GM19099 (cell line): ENCODE measurements around the gene UCHL5.

Source experiments
- POLR2A ChIP-seq: IDR thresholded peaks from 3 replicates; pipeline ENCODE4 v1.6.1; 2011; ENCODE audit warnings: low read depth; ENCODE audit not compliant: insufficient read length; ENCODE audit errors: extremely low read depth

UCHL5 gene

GRCh38 chr1:193070386-193070753 is 11.2 kb upstream of the UCHL5 start:
- TF ChIP-seq POLR2A = no peak

- TF ChIP-seq POLR2A = no peak
Measured at GRCh38 chr1:193069748-193070385, 10.7 kb upstream of the UCHL5 start.

DNA sequence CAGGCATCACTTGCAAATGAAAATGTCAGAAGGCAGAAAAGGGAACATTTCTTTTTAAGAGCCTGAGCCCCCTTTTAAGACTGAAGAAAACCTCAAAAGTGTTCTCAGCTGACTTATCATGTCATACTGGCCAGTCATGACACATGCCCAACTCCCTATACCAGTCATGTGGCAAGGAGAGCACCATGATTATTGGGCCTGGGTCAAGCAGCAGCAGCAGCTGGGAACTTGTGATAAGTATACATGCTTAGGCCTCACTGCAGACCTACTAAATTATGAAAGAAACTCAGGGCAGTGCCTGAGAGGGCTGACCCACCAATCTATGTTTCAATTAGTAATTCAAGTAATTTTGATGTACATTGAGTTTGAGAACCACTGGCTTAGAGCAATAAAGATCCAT is 8.9 kb upstream of the UCHL5 start:
- TF ChIP-seq POLR2A = no peak

DNA sequence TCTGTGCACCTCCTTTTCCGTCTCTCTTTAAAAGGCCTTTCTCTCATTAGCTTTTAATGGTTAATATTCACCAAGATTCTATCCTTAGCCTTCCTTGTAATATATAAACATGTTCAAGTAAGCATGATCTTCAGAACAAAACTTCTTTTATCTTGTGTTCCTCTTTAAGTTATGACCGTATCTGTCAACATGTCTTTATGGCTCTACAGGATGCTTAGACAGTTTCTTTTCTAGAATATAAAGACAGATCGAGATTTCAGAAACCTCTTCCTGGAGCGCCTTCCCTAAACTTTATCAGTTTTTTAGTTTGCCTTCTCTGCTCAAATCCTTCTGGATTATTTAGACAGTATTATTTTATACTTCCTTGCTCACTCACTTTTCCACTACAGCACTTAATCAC is 7.4 kb upstream of the UCHL5 start:
- no peak for TF ChIP-seq POLR2A

- no peak for TF ChIP-seq POLR2A
Measured at GRCh38 chr1:193065954-193066353, 6.8 kb upstream of the UCHL5 start.

DNA sequence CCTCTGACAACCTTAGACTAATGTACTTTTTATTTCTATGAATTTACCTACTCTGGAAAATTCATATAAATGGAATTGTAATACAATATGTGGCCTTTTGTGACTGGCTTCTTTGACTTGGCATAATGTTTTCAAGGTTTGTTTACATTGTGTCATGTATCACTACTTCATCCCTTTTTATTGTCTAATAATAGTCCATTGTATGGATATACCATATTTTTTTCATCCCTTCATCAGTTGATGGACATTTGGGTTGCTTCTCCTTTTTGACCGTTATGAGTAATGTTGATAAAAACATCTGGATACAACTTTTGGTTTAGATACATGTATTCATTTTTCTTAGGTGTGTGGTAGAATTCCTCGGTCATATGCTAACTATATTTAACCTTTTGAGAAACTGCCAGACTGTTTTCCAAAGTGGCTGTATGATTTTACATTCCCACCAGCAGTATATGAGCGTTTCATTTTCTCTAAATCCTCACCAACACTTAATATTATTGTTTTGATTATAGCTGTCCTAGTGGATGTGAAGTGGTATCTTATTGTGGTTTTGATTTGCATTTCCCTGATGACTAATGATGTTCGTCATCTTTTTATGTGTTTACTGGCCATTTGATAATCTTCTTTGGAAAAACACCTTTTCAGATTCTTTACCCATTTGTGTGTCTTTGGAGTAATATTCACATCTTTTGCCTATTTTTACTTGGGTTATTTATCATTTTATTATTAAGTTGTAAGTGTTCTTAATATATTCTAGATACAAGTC is 3.7 kb upstream of the UCHL5 start:
- no peak for TF ChIP-seq POLR2A

DNA sequence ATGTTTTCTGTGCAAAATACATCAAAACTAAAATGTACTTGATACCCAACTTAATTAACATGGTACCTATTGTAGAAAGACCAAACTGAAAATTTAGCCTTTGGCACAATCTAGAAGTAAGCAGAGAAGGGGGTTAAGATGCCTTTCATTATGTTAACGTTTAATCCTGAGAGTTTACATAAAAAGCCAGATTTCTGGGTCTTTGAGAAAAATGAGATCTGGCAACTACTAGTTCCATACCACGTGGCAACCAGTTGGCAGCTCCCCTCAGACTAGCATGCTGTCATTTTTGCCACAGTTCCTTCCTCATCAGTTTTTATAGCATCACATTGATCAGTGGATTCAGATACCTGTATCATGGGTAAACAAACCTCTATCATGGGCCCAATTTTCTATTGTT is 1.8 kb upstream of the UCHL5 start:
- no peak for TF ChIP-seq POLR2A

DNA sequence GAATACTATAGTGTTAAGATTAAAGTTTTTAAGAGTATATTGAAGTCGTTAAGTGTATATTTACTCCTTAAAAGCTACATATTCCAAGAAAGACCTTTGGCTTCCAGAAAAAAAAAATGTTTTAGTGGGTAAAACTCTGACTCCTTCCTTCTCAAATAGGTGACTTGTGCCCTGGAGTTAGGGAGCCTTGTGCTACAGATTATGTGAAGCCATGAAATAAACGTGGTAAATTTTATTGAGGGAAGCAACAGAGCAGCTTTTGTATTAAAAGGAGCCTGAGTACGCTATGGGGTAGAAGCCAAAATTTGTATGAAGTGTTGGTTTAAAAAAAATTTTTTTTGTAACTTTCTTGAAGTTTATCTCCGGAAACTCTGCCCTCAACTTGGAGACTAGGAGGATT is 1.2 kb upstream of the UCHL5 start:
- no peak for TF ChIP-seq POLR2A

DNA sequence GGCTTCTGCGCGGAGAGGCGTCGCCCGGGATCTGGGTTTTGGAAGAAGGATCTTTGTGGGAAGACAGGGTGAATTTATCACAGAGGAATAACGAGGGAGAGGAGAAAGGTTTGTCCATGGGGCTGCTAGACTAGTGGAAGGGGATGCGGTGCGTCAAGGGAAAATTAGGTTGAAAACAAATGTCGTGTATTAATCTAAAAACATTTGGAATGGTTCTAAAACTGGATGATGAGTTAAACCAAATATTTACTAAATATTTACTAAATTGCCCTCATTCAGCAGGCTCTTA is 899 bp upstream of the UCHL5 start:
- TF ChIP-seq POLR2A = no peak

- peak; percentile 78 for TF ChIP-seq POLR2A
Measured at GRCh38 chr1:193058529-193059281, 455 bp downstream of the UCHL5 start.

GRCh38 chr1:193054169-193054675 is 4.9 kb downstream of the UCHL5 start:
- no peak for TF ChIP-seq POLR2A

DNA sequence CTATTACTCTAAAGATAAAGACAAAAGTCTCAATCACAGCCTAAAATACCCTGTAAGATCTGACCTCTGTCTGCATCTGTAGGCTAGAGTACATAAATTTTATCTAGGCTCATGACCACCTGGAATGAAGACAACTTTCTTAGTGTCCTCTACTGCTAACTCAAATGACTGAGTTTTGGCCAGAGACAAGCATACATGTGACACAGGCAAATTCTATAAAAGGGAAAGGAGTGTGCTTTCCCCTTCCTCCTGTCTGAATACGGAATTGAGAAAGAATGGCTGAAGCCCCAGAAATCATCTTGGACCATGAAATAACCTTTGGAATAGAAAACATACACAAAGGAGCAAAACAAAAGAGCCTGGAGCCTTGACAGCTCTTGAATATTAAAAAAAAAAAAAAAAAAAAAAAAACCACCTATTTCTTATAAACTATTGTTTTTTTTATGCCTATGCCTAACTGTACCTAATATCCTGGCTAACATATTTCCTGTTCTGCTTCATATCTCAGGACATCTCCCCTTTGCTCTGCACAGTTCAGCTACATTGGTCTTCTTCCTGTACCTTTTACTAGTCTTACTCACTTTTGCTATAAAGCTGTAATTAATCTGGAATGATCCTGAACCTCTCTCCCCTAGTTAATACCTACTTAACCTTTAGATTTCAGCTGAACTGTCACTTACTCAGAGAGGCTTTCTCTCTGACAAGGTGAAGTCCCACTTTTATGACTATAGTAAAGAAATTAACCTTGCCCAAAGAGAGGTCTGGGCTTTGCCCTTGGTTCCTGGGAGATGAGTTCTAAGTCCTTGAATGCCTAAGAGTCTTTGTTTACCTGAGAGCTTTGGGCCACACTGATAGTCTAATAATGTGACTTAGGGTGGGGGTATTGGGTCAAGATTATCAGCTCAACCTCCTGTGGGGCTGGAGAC is 16.1 kb downstream of the UCHL5 start:
- no peak for TF ChIP-seq POLR2A

GRCh38 chr1:193040011-193040410 is 19.1 kb downstream of the UCHL5 start:
- TF ChIP-seq POLR2A = no peak

GRCh38 chr1:193036337-193037047 is 22.7 kb downstream of the UCHL5 start:
- TF ChIP-seq POLR2A = no peak
